NCI-H1417 (cell line): ENCODE results near the gene CPT2.

ENCODE experiments used
- DNase-seq, 3 experiments: peaks; one replicate each; lab custom pipeline; 2025; lab: John Stamatoyannopoulos, UW

Gene CPT2

GRCh38 chr1:53262000-53262399, 65.4 kb downstream of the CPT2 start:
- DNase-seq: no peak
